ENCODE data around the gene FRS2. TPM values are rescaled to one million over a fixed set of nuclear protein-coding genes. Genes with fewer than 3 reads are reported as not detected.
A peak's percentile ranks its signal among the peaks of the same experiment; 100 is the strongest.

Gene FRS2
- total RNA-seq, 1 donor from 2014 or later = 29.7 TPM

DNA sequence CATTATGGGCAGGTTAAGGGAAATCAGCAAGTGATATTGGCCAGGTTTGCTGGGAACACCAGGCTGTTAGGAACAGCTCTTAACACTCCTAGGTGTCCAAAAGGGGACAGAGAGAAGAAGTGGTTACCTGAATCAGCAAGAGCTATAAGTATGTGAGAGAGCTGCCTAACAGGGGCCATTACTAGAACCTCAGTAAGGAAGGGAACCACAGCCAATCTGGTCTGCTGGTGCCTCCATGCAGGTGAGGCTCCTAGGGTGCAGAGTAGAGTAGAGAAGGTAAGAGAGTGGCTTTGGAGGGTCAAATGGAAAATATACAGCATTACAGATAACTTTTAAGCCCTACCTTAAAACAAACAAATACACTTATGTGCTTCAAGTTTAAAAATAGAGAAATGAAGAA lies 78.5 kb downstream of the FRS2 start:
- no peaks in the 10 kb centered on the region for H3K36me3 ChIP-seq
- TF ChIP-seq, protein P1, sequence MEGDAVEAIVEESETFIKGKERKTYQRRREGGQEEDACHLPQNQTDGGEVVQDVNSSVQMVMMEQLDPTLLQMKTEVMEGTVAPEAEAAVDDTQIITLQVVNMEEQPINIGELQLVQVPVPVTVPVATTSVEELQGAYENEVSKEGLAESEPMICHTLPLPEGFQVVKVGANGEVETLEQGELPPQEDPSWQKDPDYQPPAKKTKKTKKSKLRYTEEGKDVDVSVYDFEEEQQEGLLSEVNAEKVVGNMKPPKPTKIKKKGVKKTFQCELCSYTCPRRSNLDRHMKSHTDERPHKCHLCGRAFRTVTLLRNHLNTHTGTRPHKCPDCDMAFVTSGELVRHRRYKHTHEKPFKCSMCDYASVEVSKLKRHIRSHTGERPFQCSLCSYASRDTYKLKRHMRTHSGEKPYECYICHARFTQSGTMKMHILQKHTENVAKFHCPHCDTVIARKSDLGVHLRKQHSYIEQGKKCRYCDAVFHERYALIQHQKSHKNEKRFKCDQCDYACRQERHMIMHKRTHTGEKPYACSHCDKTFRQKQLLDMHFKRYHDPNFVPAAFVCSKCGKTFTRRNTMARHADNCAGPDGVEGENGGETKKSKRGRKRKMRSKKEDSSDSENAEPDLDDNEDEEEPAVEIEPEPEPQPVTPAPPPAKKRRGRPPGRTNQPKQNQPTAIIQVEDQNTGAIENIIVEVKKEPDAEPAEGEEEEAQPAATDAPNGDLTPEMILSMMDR (IDR thresholded peaks at IDR 0.05) = no peak
- H3K4me3 ChIP-seq = no peak overlapping the region
- no peak for DNase-seq
- ATAC-seq = no peak
- intact Hi-C loops (cut with DNase I) = no loop called here
- H3K27ac ChIP-seq = no peak overlapping the region
- H3K4me1 ChIP-seq = peaks cover under 1% of the 10 kb centered on the region
- peaks cover 9% of the 10 kb centered on the region for H3K9me3 ChIP-seq
- H3K27me3 ChIP-seq (ENCODE audit: low read depth) = no peaks in the 10 kb centered on the region

DNA sequence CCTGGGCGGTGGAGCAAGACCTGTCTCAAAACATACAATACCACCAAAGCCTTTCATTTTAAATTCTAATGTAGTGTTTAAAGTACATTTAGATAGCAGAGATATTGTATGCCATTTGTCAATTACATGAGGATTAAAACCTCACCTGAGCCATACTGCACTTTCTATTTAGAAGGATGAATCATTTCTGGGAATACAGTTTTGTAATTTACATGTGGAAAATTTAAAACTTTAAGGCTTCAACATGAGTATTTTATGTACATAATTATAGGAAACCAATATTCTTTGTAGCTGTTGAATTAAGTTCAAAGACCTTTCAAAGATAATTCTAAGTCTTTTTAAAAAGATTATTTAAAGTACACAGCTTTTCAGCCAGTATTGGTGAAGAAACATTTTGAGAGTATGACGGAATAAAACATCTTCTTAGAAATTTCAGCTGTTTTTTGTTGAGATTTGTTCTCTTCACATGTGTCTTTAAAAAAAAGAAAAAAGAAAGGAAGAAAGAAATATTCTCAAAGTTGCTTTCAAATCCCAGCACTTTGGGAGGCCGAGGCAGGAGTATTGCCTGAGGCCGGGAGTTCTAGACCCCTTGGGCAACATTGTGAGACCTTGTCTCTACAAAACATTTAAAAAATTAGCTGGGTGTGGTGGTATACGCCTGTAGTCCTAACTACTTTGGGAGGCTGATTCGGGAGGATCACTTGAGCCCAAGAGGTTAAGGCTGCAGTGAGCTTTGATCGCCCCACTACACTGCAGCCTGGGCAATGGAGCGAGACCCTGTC lies 80.6 kb downstream of the FRS2 start:
- TF ChIP-seq, protein P1 (IDR thresholded peaks at IDR 0.05) = no peak
- no peak for ATAC-seq
- Histone ChIP-seq H3K27me3 (ENCODE audit: low read depth) (no peaks in the 10 kb centered on the region), H3K4me3 (no peak overlapping the region), H3K36me3 (no peaks in the 10 kb centered on the region), H3K4me1 (peaks cover 14% of the 10 kb centered on the region), H3K27ac (no peak overlapping the region), H3K9me3 (no peaks in the 10 kb centered on the region)
- no peak for DNase-seq
- intact Hi-C loops (cut with DNase I) = no loop called here

DNA sequence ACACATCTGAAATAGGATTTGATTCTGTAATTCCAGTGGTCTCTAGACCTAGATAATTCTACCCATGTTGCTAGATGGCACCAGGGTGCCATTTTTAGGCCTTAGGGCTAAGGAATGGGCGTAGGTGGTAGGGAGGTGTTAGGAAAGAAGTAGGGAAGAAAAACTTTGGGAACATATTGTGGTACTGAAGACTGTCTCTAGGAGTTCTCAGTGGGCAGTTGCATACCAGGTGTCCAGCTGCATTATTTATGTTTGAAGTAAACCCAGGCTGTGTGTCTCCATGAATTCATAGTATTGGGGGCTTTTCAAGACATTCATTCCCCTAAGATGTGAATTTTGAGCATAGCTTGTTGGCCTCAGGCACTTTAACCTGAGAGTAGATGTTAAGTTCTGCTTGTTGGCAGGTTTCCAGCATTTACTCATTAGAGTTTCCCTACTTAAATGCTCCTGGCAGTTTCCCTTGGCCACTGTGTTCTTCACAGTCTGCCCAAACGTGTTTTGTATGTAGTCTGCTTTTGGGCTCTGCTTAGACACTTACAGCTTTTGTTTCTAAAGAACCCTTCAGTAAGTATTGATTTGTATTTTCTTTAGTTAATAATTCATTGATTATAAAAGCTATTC lies 83.5 kb downstream of the FRS2 start:
- DNase-seq (no peak), ATAC-seq (peak; percentile 78 to 92)
- H3K27ac ChIP-seq = no peak overlapping the region
- H3K36me3 ChIP-seq = no peaks in the 10 kb centered on the region
- intact Hi-C loops (cut with DNase I) = no loop called here
- H3K9me3 ChIP-seq = no peaks in the 10 kb centered on the region
- TF ChIP-seq, protein P1 (IDR thresholded peaks at IDR 0.05) = no peak
- H3K4me3 ChIP-seq = no peak overlapping the region
- peaks cover 14% of the 10 kb centered on the region for H3K4me1 ChIP-seq
- H3K27me3 ChIP-seq (ENCODE audit: low read depth) = no peaks in the 10 kb centered on the region

DNA sequence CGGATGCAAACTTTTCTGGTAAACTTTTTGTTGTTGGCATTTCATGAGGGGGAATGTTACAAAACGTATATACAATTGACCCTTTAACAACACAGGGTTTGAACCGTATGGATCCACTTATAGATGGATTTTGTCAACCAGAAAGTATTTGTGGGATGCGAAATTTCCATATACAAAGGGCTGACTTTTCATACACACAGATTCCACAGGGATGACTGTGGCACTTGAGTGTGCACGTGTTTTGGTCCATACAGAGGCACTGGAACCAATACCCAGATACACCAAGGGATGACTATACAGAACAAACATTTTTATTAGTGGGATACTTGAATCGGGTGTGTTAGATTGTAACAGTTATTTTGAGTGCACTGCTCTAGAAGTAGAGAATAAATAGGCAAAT lies 85.3 kb downstream of the FRS2 start:
- ATAC-seq = peak in 1 of 2 donors; percentile 51
- intact Hi-C loops (cut with DNase I) = no loop called here

DNA sequence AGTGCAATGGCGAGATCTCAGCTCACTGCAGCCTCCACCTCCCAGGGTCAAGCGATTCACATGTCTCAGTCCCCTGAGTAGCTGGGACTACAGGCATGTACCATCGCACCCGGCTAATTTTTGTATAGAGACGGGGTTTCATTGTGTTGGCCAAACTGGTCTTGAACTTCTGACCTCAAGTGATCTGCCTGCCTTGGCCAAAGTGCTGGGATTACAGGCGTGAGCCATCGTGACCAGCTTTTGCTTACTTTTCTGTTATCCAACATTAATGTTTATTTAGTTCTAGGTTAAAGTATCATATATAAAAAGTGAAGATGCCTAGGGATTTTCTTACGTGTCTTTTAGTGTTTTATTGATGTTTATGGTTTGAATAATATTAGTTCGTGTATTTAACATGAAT lies 86.2 kb downstream of the FRS2 start:
- ATAC-seq = no peak

More for the DNA sequence above, 85.3 kb downstream of the FRS2 start:
- no peaks in the 10 kb centered on the region for H3K36me3 ChIP-seq
- no peak for DNase-seq
- H3K27ac ChIP-seq = no peak overlapping the region
- no peak overlapping the region for H3K4me3 ChIP-seq
- H3K4me1 ChIP-seq = peaks cover 14% of the 10 kb centered on the region
- H3K9me3 ChIP-seq = no peaks in the 10 kb centered on the region
- no peaks in the 10 kb centered on the region for H3K27me3 ChIP-seq (ENCODE audit: low read depth)
- TF ChIP-seq, protein P1 (IDR thresholded peaks at IDR 0.05) = no peak

More for the DNA sequence above, 86.2 kb downstream of the FRS2 start:
- TF ChIP-seq, protein P1 (IDR thresholded peaks at IDR 0.05) = no peak
- DNase-seq = no peak
- Histone ChIP-seq H3K27me3 (ENCODE audit: low read depth) (no peaks in the 10 kb centered on the region), H3K36me3 (no peaks in the 10 kb centered on the region), H3K4me3 (no peak overlapping the region), H3K4me1 (peaks cover 14% of the 10 kb centered on the region), H3K27ac (no peak overlapping the region), H3K9me3 (no peaks in the 10 kb centered on the region)
- intact Hi-C loops (cut with DNase I) = no loop called here

Data from lower lobe of right lung (tissue), 2 donors.